IMR-90 (cell line): ENCODE data around the gene RAB11A. TPM values are rescaled to one million over a fixed set of nuclear protein-coding genes. Genes with fewer than 3 reads are reported as not detected.

Source experiments
- ATAC-seq: fragments of 200-7000 bp; cut with Tn5 transposase; 2 replicates; pipeline ENCODE4 v1.9.1; 2020; ENCODE audit warnings: low read depth, mild to moderate bottlenecking, moderate library complexity
- BruUV-seq: library from RNA; stranded (reverse); fragments of 400-500 nt; replicated peaks from 2 replicates; lab custom pipeline; 2021; lab: Mats Ljungman, UMichigan
- CTCF ChIA-PET: fragments of 300-600 bp; formaldehyde crosslinking; extraction: SDS; loops from one replicate; lab custom pipeline; 2021; ENCODE audit warnings: antibody characterized with exemption; lab: Yijun Ruan, JAX
- POLR2A ChIA-PET: fragments of 300-600 bp; sonication (Branson Sonifier 250); formaldehyde crosslinking; loops from one replicate; lab custom pipeline; 2022; ENCODE audit warnings: antibody characterized with exemption; ENCODE audit not compliant: unreplicated experiment; lab: Charles Lee
- DNase-seq: peaks from one replicate; pipeline ENCODE4 v3.0.0; 2013
- H2AFZ ChIP-seq: replicated peaks from 2 replicates; pipeline ENCODE3; 2013; ENCODE audit warnings: low read length, mild to moderate bottlenecking; ENCODE audit not compliant: poor library complexity
- H2AK5ac ChIP-seq: 2 replicates; pipeline ENCODE4 v1.6.1; 2013; ENCODE audit warnings: low read depth, low read length, inconsistent platforms
- H2AK9ac ChIP-seq: replicated peaks from 2 replicates; pipeline ENCODE3; 2013; ENCODE audit warnings: mild to moderate bottlenecking, low read depth, low read length, moderate library complexity; ENCODE audit not compliant: poor library complexity
- H2BK120ac ChIP-seq: 2 replicates; pipeline ENCODE4 v1.6.1; 2013; ENCODE audit warnings: low read depth, low read length, inconsistent platforms
- H2BK15ac ChIP-seq: 3 replicates; pipeline ENCODE4 v1.6.1; 2013; ENCODE audit warnings: low read depth, low read length, inconsistent platforms
- H2BK20ac ChIP-seq: 2 replicates; pipeline ENCODE4 v1.6.1; 2013; ENCODE audit warnings: low read depth, mild to moderate bottlenecking, inconsistent platforms, low read length, moderate library complexity
- H2BK5ac ChIP-seq: 2 replicates; pipeline ENCODE4 v1.6.1; 2013; ENCODE audit warnings: mild to moderate bottlenecking, low read depth, low read length, inconsistent platforms; ENCODE audit not compliant: poor library complexity, severe bottlenecking
- H3K14ac ChIP-seq: replicated peaks from 2 replicates; pipeline ENCODE4 v1.6.1; 2013; ENCODE audit warnings: low read depth, low read length, inconsistent platforms
- H3K18ac ChIP-seq: 2 replicates; pipeline ENCODE4 v1.6.1; 2013; ENCODE audit warnings: low read depth, low read length, control low read depth
- H3K23ac ChIP-seq: 2 replicates; pipeline ENCODE4 v1.6.1; 2013; ENCODE audit warnings: low read depth, low read length, inconsistent platforms
- H3K27ac ChIP-seq: 2 replicates; pipeline ENCODE4 v1.5.1; 2013; ENCODE audit warnings: mild to moderate bottlenecking, control low read depth, low read length; ENCODE audit not compliant: insufficient read depth
- H3K27me3 ChIP-seq: 2 replicates; pipeline ENCODE4 v1.6.1; 2013; ENCODE audit warnings: low read length; ENCODE audit not compliant: control insufficient read depth, insufficient read depth
- H3K36me3 ChIP-seq: 2 replicates; pipeline ENCODE4 v1.6.1; 2013; ENCODE audit warnings: low read length, mixed read lengths; ENCODE audit not compliant: control insufficient read depth, insufficient read depth
- H3K4ac ChIP-seq: 2 replicates; pipeline ENCODE4 v1.6.1; 2013; ENCODE audit warnings: low read depth, low read length, inconsistent platforms
- H3K4me1 ChIP-seq: 2 replicates; pipeline ENCODE4 v1.6.1; 2013; ENCODE audit warnings: low read length, mixed read lengths; ENCODE audit not compliant: control insufficient read depth, insufficient read depth
- H3K4me2 ChIP-seq: 2 replicates; pipeline ENCODE4 v1.6.1; 2013; ENCODE audit warnings: low read depth, mild to moderate bottlenecking, control low read depth, low read length, moderate library complexity
- H3K4me3 ChIP-seq: 2 replicates; pipeline ENCODE4 v1.5.1; 2013; ENCODE audit warnings: low read depth, mild to moderate bottlenecking, control low read depth, low read length, moderate library complexity; ENCODE audit not compliant: insufficient read depth
- H3K56ac ChIP-seq: 2 replicates; pipeline ENCODE4 v1.6.1; 2013; ENCODE audit warnings: low read length, inconsistent platforms; ENCODE audit not compliant: insufficient read depth; ENCODE audit errors: extremely low read depth
- H3K79me1 ChIP-seq, 2 experiments: 2 replicates each; pipeline ENCODE4 v1.6.1; 2013; ENCODE audit warnings: low read length in 2 of 2, inconsistent platforms in 1 of 2, low read depth in 1 of 2
- H3K9ac ChIP-seq: 2 replicates; pipeline ENCODE4 v1.6.1; 2013; ENCODE audit warnings: low read depth, low read length, control low read depth
- H3K9me1 ChIP-seq: 2 replicates; pipeline ENCODE4 v1.6.1; 2013; ENCODE audit warnings: low read length, inconsistent platforms; ENCODE audit not compliant: insufficient read depth
- H3K9me3 ChIP-seq: 2 replicates; pipeline ENCODE4 v1.6.1; 2013; ENCODE audit warnings: low read length; ENCODE audit not compliant: control insufficient read depth, insufficient read depth
- H4K20me1 ChIP-seq: 2 replicates; pipeline ENCODE4 v1.6.1; 2013; ENCODE audit warnings: low read length, inconsistent platforms; ENCODE audit not compliant: insufficient read depth
- H4K5ac ChIP-seq: 2 replicates; pipeline ENCODE4 v1.6.1; 2013; ENCODE audit warnings: mild to moderate bottlenecking, low read depth, low read length, control low read depth
- H4K8ac ChIP-seq, 2 experiments: 2 replicates each; pipeline ENCODE4 v1.6.1; 2013; ENCODE audit warnings: low read depth in 2 of 2, low read length in 2 of 2, control low read depth in 1 of 2, inconsistent platforms in 1 of 2
- H4K91ac ChIP-seq: 2 replicates; pipeline ENCODE4 v1.6.1; 2013; ENCODE audit warnings: low read depth, low read length, inconsistent platforms; ENCODE audit not compliant: insufficient read depth
- CEBPB ChIP-seq: IDR thresholded peaks from 2 replicates; pipeline ENCODE4 v1.6.1; 2012; ENCODE audit warnings: low read depth, low read length, improper control_type of control experiment
- FOS ChIP-seq: fragments of 150-350 bp; IDR thresholded peaks from 2 replicates; pipeline ENCODE4 v1.6.1; 2016; ENCODE audit warnings: low read depth, low read length
- MAFK ChIP-seq: IDR thresholded peaks from 2 replicates; pipeline ENCODE4 v1.6.1; 2012; ENCODE audit warnings: low read depth, low read length, improper control_type of control experiment
- MAZ ChIP-seq: IDR thresholded peaks from 2 replicates; pipeline ENCODE4 v1.6.1; 2012; ENCODE audit warnings: low read depth, mild to moderate bottlenecking, low read length, improper control_type of control experiment, moderate library complexity, borderline replicate concordance
- MXI1 ChIP-seq: IDR thresholded peaks from 2 replicates; pipeline ENCODE4 v1.6.1; 2012; ENCODE audit warnings: low read depth, mild to moderate bottlenecking, low read length, moderate library complexity, borderline replicate concordance
- NFE2L2 ChIP-seq: fragments of 150-350 bp; IDR thresholded peaks from 2 replicates; pipeline ENCODE4 v1.6.1; 2016; ENCODE audit warnings: low read depth, mild to moderate bottlenecking, low read length
- POLR2A ChIP-seq: IDR thresholded peaks from 2 replicates; pipeline ENCODE4 v1.6.1; 2012; ENCODE audit warnings: mild to moderate bottlenecking, low read depth, low read length
- RAD21 ChIP-seq: IDR thresholded peaks from 2 replicates; pipeline ENCODE4 v1.6.1; 2012; ENCODE audit warnings: low read length, improper control_type of control experiment
- RFX5 ChIP-seq: IDR thresholded peaks from 2 replicates; pipeline ENCODE4 v1.8.0; 2012; ENCODE audit warnings: low read depth, mild to moderate bottlenecking, low read length, moderate library complexity
- WGBS, 2 experiments: methylation state at CpG; one replicate each; pipeline versions ENCODE4 v1.1.5 to v1.1.7; 2013; ENCODE audit warnings: missing lambda C conversion rate in 2 of 2; ENCODE audit not compliant: insufficient read length in 1 of 2; ENCODE audit errors: extremely low coverage in 2 of 2; 5-methylcytosine and 5-hydroxymethylcytosine counted together
- dilution Hi-C: fragments of 300-500 bp; cut with HindIII; formaldehyde crosslinking; loops from one replicate; pipeline ENCODE4 v1.14.3; 2018; ENCODE audit warnings: low sequenced_read_pairs; ENCODE audit not compliant: unreplicated experiment
- in situ Hi-C: fragments of 300-500 bp; cut with MboI; formaldehyde crosslinking; loops from 3 replicates; pipeline ENCODE4 v1.14.3; 2019; ENCODE audit warnings: low sequenced_read_pairs, inconsistent platforms, mixed read lengths
- intact Hi-C: fragments of 100-400 bp; cut with micrococcal nuclease; formaldehyde crosslinking; loops from 2 replicates; pipeline ENCODE4 v1.10.0; 2022
- polyA plus RNA-seq, 3 experiments: library from polyadenylated mRNA; depleted of rRNA; stranded (reverse); fragments of >200 nt; gene quantifications; 2 replicates each; pipeline ENCODE4 v1.2.3, GENCODE V29; 2012; ENCODE audit warnings: low replicate concordance in 1 of 3
- total RNA-seq: library from RNA; depleted of rRNA; stranded (reverse); fragments of >200 nt; gene quantifications from 2 replicates; pipeline ENCODE4 v1.2.3, GENCODE V29; 2012
- TF ChIP-seq, protein P1 (sequence below): fragments of 150-350 bp; IDR thresholded peaks from 2 replicates; pipeline ENCODE4 v1.6.1; 2017; ENCODE audit warnings: mild to moderate bottlenecking, antibody characterized with exemption, low read length, low read depth
- TF ChIP-seq, protein P2 (sequence below): fragments of 150-350 bp; IDR thresholded peaks from 2 replicates; pipeline ENCODE4 v1.6.1; 2016; ENCODE audit warnings: low read depth, mild to moderate bottlenecking, low read length, moderate library complexity, borderline replicate concordance

The RAB11A gene
- total and polyA plus RNA-seq, 2 of the 4 experiments (the other 2 are of a cell fraction), result 341 to 462 TPM

DNA sequence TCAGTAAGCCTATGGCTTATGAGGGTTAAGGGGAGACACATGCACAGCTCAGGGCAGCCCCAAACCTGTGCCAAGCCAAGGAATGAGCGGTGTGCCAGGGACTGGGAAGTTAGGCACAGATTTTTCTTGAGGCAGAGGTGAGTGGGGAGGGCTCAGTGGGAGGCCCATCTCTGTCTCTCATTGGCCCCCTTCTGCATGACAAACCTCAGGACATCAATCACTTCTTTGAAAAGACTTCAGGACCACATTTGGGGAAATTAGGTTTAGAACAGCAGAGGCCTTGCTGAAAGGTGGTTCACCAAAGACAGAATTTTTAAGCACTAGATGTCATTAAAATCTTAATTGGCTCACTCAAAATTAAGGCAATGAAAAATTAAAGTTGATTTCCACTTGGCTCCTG, 57.2 kb downstream of the RAB11A start:
- no CpG with 5 or more reads among the region's 1 CpG for WGBS, 2 experiments
- Histone ChIP-seq H3K4me3 (no peak overlapping the region), H4K8ac (no peak overlapping the region), H4K91ac (no peak overlapping the region), H2BK120ac (no peak overlapping the region), H3K4me1 (no peaks in the 10 kb centered on the region), H3K9me1 (no peaks in the 10 kb centered on the region), H3K27me3 (0 out of 2 replicates have a peak, but pooled peaks cover 2% of the 10 kb centered on the region), H3K18ac (no peak overlapping the region), H3K4me2 (no peak overlapping the region), H2BK5ac (no peak overlapping the region), H2BK15ac (no peak overlapping the region), H3K36me3 (no peaks in the 10 kb centered on the region), H3K23ac (no peak overlapping the region), H3K56ac (no peak overlapping the region), H2AK9ac (no peak overlapping the region), H3K9ac (no peak overlapping the region), H3K14ac (no peak overlapping the region), H3K9me3 (no peaks in the 10 kb centered on the region), H3K4ac (no peak overlapping the region), H3K79me1 (no peaks in the 10 kb centered on the region), H3K27ac (no peak overlapping the region), H4K5ac (no peak overlapping the region), H2BK20ac (no peak overlapping the region), H2AFZ (no peak overlapping the region), H2AK5ac (no peak overlapping the region), H4K20me1 (no peaks in the 10 kb centered on the region; the same call in 1 of the 2 replicates)
- DNase-seq (no peak), ATAC-seq (no peak)
- POLR2A ChIA-PET, result no interaction called here
- CTCF ChIA-PET, result no interaction called here
- intact Hi-C loops, result no loop called here
- TF ChIP-seq MXI1 (no peak), MAFK (no peak), RFX5 (no peak), NFE2L2 (no peak), FOS (no peak), POLR2A (no peak), RAD21 (no peak), MAZ (no peak), CEBPB (no peak)
- TF ChIP-seq, protein P1, sequence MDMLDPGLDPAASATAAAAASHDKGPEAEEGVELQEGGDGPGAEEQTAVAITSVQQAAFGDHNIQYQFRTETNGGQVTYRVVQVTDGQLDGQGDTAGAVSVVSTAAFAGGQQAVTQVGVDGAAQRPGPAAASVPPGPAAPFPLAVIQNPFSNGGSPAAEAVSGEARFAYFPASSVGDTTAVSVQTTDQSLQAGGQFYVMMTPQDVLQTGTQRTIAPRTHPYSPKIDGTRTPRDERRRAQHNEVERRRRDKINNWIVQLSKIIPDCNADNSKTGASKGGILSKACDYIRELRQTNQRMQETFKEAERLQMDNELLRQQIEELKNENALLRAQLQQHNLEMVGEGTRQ, result no peak
- TF ChIP-seq, protein P2, sequence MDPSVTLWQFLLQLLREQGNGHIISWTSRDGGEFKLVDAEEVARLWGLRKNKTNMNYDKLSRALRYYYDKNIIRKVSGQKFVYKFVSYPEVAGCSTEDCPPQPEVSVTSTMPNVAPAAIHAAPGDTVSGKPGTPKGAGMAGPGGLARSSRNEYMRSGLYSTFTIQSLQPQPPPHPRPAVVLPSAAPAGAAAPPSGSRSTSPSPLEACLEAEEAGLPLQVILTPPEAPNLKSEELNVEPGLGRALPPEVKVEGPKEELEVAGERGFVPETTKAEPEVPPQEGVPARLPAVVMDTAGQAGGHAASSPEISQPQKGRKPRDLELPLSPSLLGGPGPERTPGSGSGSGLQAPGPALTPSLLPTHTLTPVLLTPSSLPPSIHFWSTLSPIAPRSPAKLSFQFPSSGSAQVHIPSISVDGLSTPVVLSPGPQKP, result no peak
- dilution Hi-C loops, result no loop called here
- no TSS peak for BruUV-seq
- in situ Hi-C loops, result no loop called here
